Activated CD4-positive, alpha-beta T cell treated with anti-CD3 and anti-CD28 coated beads for 36 hours (primary cell): Measurements from ENCODE around the gene ALDH7A1. TPM values are rescaled to one million over a fixed set of nuclear protein-coding genes. Genes with fewer than 3 reads are reported as not detected.
A peak's percentile ranks its signal among the peaks of the same experiment; 100 is the strongest.
"Not testable (repeated sequence)": the region's sequence is repeated elsewhere in the genome, so short reads cannot be mapped to it uniquely, and the experiment has no call there.

Experiments
- ATAC-seq: fragments of 200-7000 bp; cut with Tn5 transposase; one replicate; pipeline ENCODE4 v1.10.0; 2021; ENCODE audit warnings: mild to moderate bottlenecking, moderate library complexity
- CTCF ChIA-PET: fragments of 350-600 bp; sonication (Branson Sonifier 250); formaldehyde crosslinking; loops from one replicate; lab custom pipeline; 2021; ENCODE audit warnings: antibody characterized with exemption; lab: Charles Lee
- POLR2A ChIA-PET: fragments of 350-600 bp; sonication (Branson Sonifier 250); formaldehyde crosslinking; loops from one replicate; lab custom pipeline; 2021; ENCODE audit warnings: antibody characterized with exemption, inconsistent platforms; lab: Charles Lee
- DNase-seq: peaks from one replicate; pipeline ENCODE4 v3.0.0-alpha.2; 2020
- H3K27ac Mint-ChIP-seq: one replicate; pipeline ENCODE4 v1.8.0; 2021; ENCODE audit warnings: mixed read lengths
- H3K27me3 Mint-ChIP-seq: one replicate; pipeline ENCODE4 v1.8.0; 2021; ENCODE audit warnings: mixed read lengths
- H3K36me3 Mint-ChIP-seq: one replicate; pipeline ENCODE4 v1.8.0; 2021; ENCODE audit warnings: low read depth, mixed read lengths
- H3K4me1 Mint-ChIP-seq: one replicate; pipeline ENCODE4 v1.8.0; 2021; ENCODE audit warnings: mixed read lengths
- H3K4me3 Mint-ChIP-seq: one replicate; pipeline ENCODE4 v1.8.0; 2021; ENCODE audit warnings: mild to moderate bottlenecking, moderate library complexity, mixed read lengths
- H3K9me3 Mint-ChIP-seq: one replicate; pipeline ENCODE4 v1.8.0; 2021; ENCODE audit warnings: low read depth, mixed read lengths
- intact Hi-C, 2 experiments: fragments of 100-400 bp; cut with DNase I in 1 of 2; cut with micrococcal nuclease in 1 of 2; formaldehyde crosslinking; loops; one replicate each; pipeline versions ENCODE4 v1.14.2 to v1.15.1; 2022 to 2024; cut with DNase I, micrococcal nuclease
- total RNA-seq, 2 experiments: library from RNA; stranded (reverse); gene quantifications; one replicate each; pipeline ENCODE4 v1.2.3, GENCODE V29; 2021

ALDH7A1 gene
- total RNA-seq, result 10 to 100 TPM; 13.2 to 15.4 TPM

GRCh38 chr5:126594748-126595485 is at the start of gene ALDH7A1:
Gene ALDH7A1 (minus strand): TSS chr5:126595219. CDS start chr5:126595198, 21 bp downstream.
- ATAC-seq (peak; percentile 88), DNase-seq (peak; percentile 77)
- Mint-ChIP-seq H3K4me3 (peak within 1 kb of the TSS; percentile 77), H3K36me3 (no peaks in the 10 kb centered on the region), H3K27ac (peak within 1 kb of the TSS; percentile 35), H3K9me3 (no peaks in the 10 kb centered on the region), H3K27me3 (peaks cover 7% of the 10 kb centered on the region), H3K4me1 (peaks cover 11% of the 10 kb centered on the region)
- intact Hi-C loops, result no loop called here
- CTCF ChIA-PET, result interaction anchor here (0.7 to 1.5 kb wide), 7 partner anchors 9 to 255 kb away, joined by 3 to 7 read pairs (median 3); no protein-coding TSS in a partner anchor
- POLR2A ChIA-PET, result interaction anchor here (0.6 kb wide), 2 partner anchors 53 to 159 kb away, joined by 3 to 6 read pairs; no protein-coding TSS in a partner anchor

- peaks cover 7% of the 10 kb centered on the region for H3K9me3 Mint-ChIP-seq
- ATAC-seq, result no peak
- H3K4me1 Mint-ChIP-seq, result no peaks in the 10 kb centered on the region
- H3K27me3 Mint-ChIP-seq, result no peaks in the 10 kb centered on the region
- no peak overlapping the region for H3K27ac Mint-ChIP-seq
- H3K4me3 Mint-ChIP-seq, result no peak overlapping the region
- ChIA-PET CTCF (interaction anchor here (1.0 kb wide), 1 partner anchor 25 kb away, joined by 3 read pairs; no protein-coding TSS in a partner anchor), POLR2A (no interaction called here)
- intact Hi-C loops, result no loop called here
- H3K36me3 Mint-ChIP-seq, result peaks cover 4% of the 10 kb centered on the region
- DNase-seq, result no peak
These were observed 46.4 kb upstream of the ALDH7A1 start for GRCh38 chr5:126641387-126641786.

- Mint-ChIP-seq H3K27me3 (no peaks in the 10 kb centered on the region), H3K27ac (no peak overlapping the region), H3K36me3 (peaks cover 4% of the 10 kb centered on the region), H3K4me1 (no peaks in the 10 kb centered on the region), H3K4me3 (no peak overlapping the region), H3K9me3 (peaks cover 7% of the 10 kb centered on the region)
- DNase-seq (no peak), ATAC-seq (no peak)
- intact Hi-C loops, result no loop called here
- ChIA-PET POLR2A (interaction anchor here (0.6 kb wide), 1 partner anchor 18 kb away, joined by 8 read pairs; no protein-coding TSS in a partner anchor), CTCF (interaction anchor here (1.0 to 1.2 kb wide), 2 partner anchors 19 to 26 kb away, joined by 3 read pairs; no protein-coding TSS in a partner anchor)
These were observed 45.8 kb upstream of the ALDH7A1 start for GRCh38 chr5:126640866-126641265.

GRCh38 chr5:126636956-126637355 is 41.9 kb upstream of the ALDH7A1 start:
- no peaks in the 10 kb centered on the region for H3K9me3 Mint-ChIP-seq
- no peak overlapping the region for H3K4me3 Mint-ChIP-seq
- ATAC-seq, result no peak
- H3K27me3 Mint-ChIP-seq, result no peaks in the 10 kb centered on the region
- H3K36me3 Mint-ChIP-seq, result no peaks in the 10 kb centered on the region
- CTCF ChIA-PET, result no interaction called here
- DNase-seq, result no peak
- intact Hi-C loops, result no loop called here
- H3K27ac Mint-ChIP-seq, result no peak overlapping the region
- no peaks in the 10 kb centered on the region for H3K4me1 Mint-ChIP-seq
- POLR2A ChIA-PET, result no interaction called here

- CTCF ChIA-PET, result interaction anchor here (0.6 to 0.7 kb wide), 3 partner anchors 8 to 285 kb away, joined by 3 to 6 read pairs (median 3); no protein-coding TSS in a partner anchor
These were observed 40.6 kb upstream of the ALDH7A1 start for GRCh38 chr5:126635585-126635984.

GRCh38 chr5:126633552-126633951 is 38.5 kb upstream of the ALDH7A1 start:
- no peaks in the 10 kb centered on the region for H3K27me3 Mint-ChIP-seq
- DNase-seq (no peak), ATAC-seq (no peak)
- H3K4me1 Mint-ChIP-seq, result no peaks in the 10 kb centered on the region
- H3K9me3 Mint-ChIP-seq, result no peaks in the 10 kb centered on the region
- no peak overlapping the region for H3K4me3 Mint-ChIP-seq
- no peak overlapping the region for H3K27ac Mint-ChIP-seq
- H3K36me3 Mint-ChIP-seq, result no peaks in the 10 kb centered on the region
- POLR2A ChIA-PET, result no interaction called here
- intact Hi-C loops, result no loop called here
- CTCF ChIA-PET, result no interaction called here

More at GRCh38 chr5:126635585-126635984, 40.6 kb upstream of the ALDH7A1 start:
- intact Hi-C loops, result no loop called here
- DNase-seq (no peak), ATAC-seq (no peak)
- Mint-ChIP-seq H3K9me3 (no peaks in the 10 kb centered on the region), H3K27ac (no peak overlapping the region), H3K4me3 (no peak overlapping the region), H3K36me3 (no peaks in the 10 kb centered on the region), H3K27me3 (no peaks in the 10 kb centered on the region), H3K4me1 (no peaks in the 10 kb centered on the region)
- POLR2A ChIA-PET, result no interaction called here

GRCh38 chr5:126631920-126632319 is 36.9 kb upstream of the ALDH7A1 start:
- no peaks in the 10 kb centered on the region for H3K4me1 Mint-ChIP-seq
- no peaks in the 10 kb centered on the region for H3K9me3 Mint-ChIP-seq
- no peaks in the 10 kb centered on the region for H3K27me3 Mint-ChIP-seq
- no peak overlapping the region for H3K27ac Mint-ChIP-seq
- CTCF ChIA-PET, result no interaction called here
- intact Hi-C loops, result no loop called here
- POLR2A ChIA-PET, result no interaction called here
- DNase-seq (no peak), ATAC-seq (no peak)
- H3K36me3 Mint-ChIP-seq, result peaks cover 4% of the 10 kb centered on the region
- H3K4me3 Mint-ChIP-seq, result no peak overlapping the region

- Mint-ChIP-seq H3K27me3 (no peaks in the 10 kb centered on the region), H3K36me3 (peaks cover 26% of the 10 kb centered on the region), H3K4me3 (no peak overlapping the region), H3K27ac (no peak overlapping the region), H3K9me3 (no peaks in the 10 kb centered on the region), H3K4me1 (peaks cover 13% of the 10 kb centered on the region)
- no peak for ATAC-seq
- CTCF ChIA-PET, result no interaction called here
- DNase-seq, result no peak
- POLR2A ChIA-PET, result no interaction called here
- intact Hi-C loops, result no loop called here
These were observed 33.1 kb upstream of the ALDH7A1 start for GRCh38 chr5:126628102-126628501.

- Mint-ChIP-seq H3K36me3 (peaks cover 26% of the 10 kb centered on the region), H3K4me1 (peaks cover 13% of the 10 kb centered on the region), H3K27me3 (no peaks in the 10 kb centered on the region), H3K9me3 (no peaks in the 10 kb centered on the region), H3K27ac (peak overlapping the region; percentile 84), H3K4me3 (no peak overlapping the region)
- ATAC-seq, result peak; percentile 88
- DNase-seq, result peak; percentile 35
- POLR2A ChIA-PET, result no interaction called here
- CTCF ChIA-PET, result interaction anchor here (1.5 to 1.9 kb wide), 2 partner anchors 17 to 23 kb away, joined by 4 read pairs; partner anchors contain the start of gene PHAX
- intact Hi-C loops, result no loop called here
These were observed 29.5 kb upstream of the ALDH7A1 start for GRCh38 chr5:126624534-126624933.

- Mint-ChIP-seq H3K27me3 (no peaks in the 10 kb centered on the region), H3K4me3 (no peak overlapping the region), H3K36me3 (peaks cover 23% of the 10 kb centered on the region), H3K4me1 (peaks cover 20% of the 10 kb centered on the region), H3K27ac (no peak overlapping the region), H3K9me3 (no peaks in the 10 kb centered on the region)
- DNase-seq (no peak), ATAC-seq (no peak)
- ChIA-PET POLR2A (no interaction called here), CTCF (no interaction called here)
- intact Hi-C loops, result no loop called here
These were observed 24.8 kb upstream of the ALDH7A1 start for GRCh38 chr5:126619781-126620180.

GRCh38 chr5:126617603-126618002 is 22.6 kb upstream of the ALDH7A1 start:
- CTCF ChIA-PET, result interaction anchor here (0.6 kb wide), 1 partner anchor 157 kb away, joined by 3 read pairs; no protein-coding TSS in a partner anchor
- ATAC-seq, H3K9me3 Mint-ChIP-seq, H3K27me3 Mint-ChIP-seq, H3K4me3 Mint-ChIP-seq, DNase-seq, H3K27ac Mint-ChIP-seq, POLR2A ChIA-PET, intact Hi-C loops: not testable (repeated sequence)
- peaks cover 16% of the 10 kb centered on the region for H3K36me3 Mint-ChIP-seq
- peaks cover 16% of the 10 kb centered on the region for H3K4me1 Mint-ChIP-seq

GRCh38 chr5:126615286-126615685 is 20.3 kb upstream of the ALDH7A1 start:
- H3K9me3 Mint-ChIP-seq, result no peaks in the 10 kb centered on the region
- ATAC-seq (no peak), DNase-seq (no peak)
- H3K4me3 Mint-ChIP-seq, result no peak overlapping the region
- ChIA-PET POLR2A (no interaction called here), CTCF (no interaction called here)
- peak overlapping the region; percentile 33 for H3K27ac Mint-ChIP-seq
- H3K4me1 Mint-ChIP-seq, result peaks cover 21% of the 10 kb centered on the region
- no peaks in the 10 kb centered on the region for H3K27me3 Mint-ChIP-seq
- peaks cover 20% of the 10 kb centered on the region for H3K36me3 Mint-ChIP-seq
- intact Hi-C loops, result no loop called here
